T-helper 1 cell (primary cell): ENCODE measurements around the gene PIGW.

Experiments used
- DNase-seq, 5 donors: peaks; one replicate each; pipeline ENCODE4 v3.0.0-alpha.2; 2012 to 2020
- total RNA-seq, 4 donors: gene quantifications; one replicate each; lab custom pipeline; 2026; lab: John Stamatoyannopoulos, UW

PIGW gene, protein sequence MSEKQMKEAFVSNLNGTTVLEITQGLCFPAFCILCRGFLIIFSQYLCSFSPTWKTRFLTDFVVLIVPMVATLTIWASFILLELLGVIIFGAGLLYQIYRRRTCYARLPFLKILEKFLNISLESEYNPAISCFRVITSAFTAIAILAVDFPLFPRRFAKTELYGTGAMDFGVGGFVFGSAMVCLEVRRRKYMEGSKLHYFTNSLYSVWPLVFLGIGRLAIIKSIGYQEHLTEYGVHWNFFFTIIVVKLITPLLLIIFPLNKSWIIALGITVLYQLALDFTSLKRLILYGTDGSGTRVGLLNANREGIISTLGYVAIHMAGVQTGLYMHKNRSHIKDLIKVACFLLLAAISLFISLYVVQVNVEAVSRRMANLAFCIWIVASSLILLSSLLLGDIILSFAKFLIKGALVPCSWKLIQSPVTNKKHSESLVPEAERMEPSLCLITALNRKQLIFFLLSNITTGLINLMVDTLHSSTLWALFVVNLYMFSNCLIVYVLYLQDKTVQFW
- 3.2 to 6.9 (median 4.7) reads per million in 4 donors for total RNA-seq

DNA sequence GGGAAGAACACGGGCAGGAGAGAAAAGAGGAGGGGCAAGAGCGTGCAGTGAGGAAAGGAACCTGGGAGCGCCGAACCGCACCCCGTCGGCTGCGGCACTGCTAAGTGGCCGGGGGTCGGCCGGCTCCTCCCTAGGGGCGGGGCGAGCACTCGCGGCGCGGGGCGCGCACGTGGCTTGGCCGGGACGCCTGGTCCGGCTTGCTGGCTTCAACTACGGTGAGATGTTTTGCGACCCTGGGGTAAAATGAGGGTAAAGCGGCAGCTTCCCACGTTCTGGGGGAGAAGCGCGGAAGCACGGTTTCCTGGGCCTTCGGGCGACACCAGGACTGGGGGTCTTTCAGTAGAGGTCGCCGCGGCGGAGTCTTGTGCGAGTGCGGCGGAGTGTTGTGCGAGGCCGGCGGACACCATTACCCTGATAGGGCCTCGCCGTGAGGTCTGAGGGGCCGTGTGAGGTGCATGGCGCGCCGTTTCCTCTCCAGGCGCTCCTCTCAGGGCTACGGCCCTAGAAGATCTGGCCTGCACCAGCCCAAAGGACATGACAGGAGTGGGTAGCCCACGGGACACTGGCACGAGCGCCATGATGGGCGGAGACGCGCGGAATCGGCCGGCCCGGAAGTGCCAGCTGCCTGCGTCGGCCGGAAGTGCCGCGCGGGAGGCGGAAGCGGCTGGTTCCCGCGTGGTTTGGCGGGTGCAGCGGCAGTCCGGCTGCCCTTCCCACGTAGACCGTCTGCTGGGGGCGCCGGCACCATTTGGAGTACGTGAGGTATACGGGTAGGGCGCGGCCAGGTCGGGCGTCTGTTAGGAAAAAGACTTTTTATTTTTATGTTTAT is at the start of gene PIGW, which contains the start of gene MYO19:
PIGW (plus strand) TSS at position 148 of the 829 bp plus-strand sequence. CDS start 2,115 bp downstream, outside the sequence.
MYO19 (minus strand) TSS at position 29 of the 829 bp plus-strand sequence. CDS start 2,330 bp downstream, outside the sequence.
- peak; percentile 70 to 93 (median 76) for DNase-seq

DNA sequence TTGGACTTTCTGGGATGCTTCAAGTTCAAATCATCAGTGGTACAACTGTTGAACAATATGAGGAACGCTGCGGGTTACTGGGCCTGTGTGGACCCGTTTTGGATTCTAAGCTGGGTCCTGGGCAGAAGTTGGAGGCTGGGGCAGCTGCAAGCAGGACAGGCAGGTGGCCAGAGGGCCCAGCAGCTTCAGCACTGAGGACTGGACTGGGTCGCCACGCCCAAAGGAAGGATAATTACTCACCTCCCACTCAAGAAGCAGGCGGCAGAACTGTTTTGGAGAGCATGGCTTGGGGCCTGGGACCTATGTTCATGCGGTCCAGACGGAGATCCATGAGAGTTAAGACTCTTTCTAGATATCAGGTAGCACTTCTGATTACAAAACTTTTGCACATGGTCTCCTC is 49.8 kb upstream of the PIGW start:
- no peak for DNase-seq

DNA sequence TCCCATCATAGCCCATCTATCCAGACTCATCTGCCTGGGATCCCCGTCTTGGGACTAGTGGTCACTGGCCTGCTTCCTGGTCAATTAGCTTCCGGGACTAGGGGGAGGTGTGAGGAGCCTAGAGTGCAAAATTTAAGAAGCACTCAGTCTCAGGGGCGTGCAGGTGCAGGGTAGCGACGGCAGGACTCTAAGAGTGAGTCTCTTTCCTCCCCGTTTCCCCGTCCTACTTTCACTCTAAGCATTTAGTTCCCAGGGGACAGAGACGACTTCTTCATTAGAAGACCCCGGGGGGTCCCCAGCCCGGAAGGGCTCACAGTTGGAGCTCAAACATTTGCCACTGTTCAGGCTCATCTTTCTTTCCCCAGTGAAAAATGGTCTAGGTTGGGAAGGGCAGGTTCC is 49.0 kb upstream of the PIGW start:
- DNase-seq: no peak

DNA sequence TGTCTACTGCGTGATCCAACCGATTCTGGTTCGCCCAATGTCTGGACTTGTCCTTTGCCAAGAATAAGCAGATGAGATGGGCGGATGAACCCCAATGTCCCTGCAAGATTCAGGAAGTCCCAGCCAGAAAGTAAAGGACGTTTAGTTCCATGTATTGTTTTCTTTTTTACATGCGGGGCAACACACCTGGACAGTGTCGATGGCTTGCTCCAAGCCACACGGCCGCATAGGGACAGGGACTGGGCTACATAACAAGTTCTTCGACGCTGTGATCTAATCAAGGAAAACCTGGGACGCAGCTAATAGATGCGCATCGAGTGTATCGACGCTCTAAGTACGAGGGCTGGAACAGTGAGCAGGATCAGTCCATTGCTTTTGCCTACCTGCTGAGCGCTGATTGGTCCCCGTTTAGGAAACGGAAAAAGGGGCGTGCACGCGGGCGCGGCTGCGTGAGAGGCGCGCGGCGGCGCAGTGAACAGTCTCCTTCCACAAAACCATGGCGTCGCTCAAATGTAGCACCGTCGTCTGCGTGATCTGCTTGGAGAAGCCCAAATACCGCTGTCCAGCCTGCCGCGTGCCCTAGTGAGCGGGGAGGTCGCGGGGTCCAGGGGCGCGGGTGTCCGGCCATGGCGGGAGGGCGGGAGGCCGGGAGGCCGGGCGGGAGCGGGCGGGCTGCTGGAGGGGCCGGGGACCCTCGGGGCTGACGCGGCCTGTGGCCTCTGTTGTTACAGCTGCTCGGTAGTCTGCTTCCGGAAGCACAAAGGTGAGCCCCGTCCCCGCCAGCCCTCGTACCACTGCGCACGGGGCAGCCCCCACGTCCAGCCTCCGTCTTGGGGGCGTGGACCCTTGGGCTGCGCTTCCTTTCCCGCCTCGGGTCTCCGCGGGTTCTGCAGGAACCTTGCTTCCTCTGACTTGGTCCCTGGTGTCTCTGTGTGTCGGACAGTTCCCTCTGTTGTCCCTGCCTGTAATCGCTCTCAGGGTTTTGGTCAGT is 48.3 kb upstream of the PIGW start, which contains the start of gene ZNHIT3:
ZNHIT3 (plus strand) TSS at position 478 of the 991 bp plus-strand sequence; CDS start at position 497, 19 bp downstream.
- peak; percentile 77 to 94 (median 86) for DNase-seq

DNA sequence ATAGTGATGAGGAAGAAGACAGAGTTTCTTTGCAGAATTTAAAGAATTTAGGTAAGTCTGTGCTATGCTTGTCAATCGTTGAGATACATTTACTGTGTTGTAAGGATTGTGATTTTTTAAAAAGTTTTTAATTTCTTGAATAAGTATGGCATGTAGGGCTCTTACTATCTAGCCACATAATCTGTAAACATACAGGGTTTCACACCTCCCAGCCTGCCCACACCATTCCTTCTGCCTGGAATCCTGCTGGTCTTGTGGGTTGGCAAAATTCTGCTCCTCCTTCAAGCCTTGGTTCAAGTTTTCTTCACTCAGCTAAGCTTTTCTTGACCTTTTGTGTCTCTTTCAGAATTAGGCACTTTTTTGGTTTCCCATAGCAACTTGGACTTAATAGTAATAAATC is 40.8 kb upstream of the PIGW start:
- no peak for DNase-seq

DNA sequence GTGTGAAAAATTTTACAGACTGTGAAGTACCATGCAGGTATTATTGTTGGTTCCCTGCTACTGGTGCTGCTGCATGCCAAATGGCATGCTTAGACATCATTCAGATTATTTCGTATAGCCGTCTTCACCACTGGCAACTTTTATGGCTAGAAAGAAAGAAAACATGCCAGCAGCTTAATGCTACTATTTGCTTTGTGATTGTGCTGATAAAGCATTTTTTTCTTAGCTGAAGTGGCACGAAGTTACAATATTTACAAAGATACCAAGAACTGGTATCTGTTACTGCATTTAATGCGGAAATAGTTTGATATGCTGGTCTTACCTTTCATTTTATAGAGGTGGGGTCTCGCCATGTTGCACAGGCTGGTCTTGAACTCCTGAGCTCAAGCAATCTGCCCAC is 40.1 kb upstream of the PIGW start:
- no peak for DNase-seq

DNA sequence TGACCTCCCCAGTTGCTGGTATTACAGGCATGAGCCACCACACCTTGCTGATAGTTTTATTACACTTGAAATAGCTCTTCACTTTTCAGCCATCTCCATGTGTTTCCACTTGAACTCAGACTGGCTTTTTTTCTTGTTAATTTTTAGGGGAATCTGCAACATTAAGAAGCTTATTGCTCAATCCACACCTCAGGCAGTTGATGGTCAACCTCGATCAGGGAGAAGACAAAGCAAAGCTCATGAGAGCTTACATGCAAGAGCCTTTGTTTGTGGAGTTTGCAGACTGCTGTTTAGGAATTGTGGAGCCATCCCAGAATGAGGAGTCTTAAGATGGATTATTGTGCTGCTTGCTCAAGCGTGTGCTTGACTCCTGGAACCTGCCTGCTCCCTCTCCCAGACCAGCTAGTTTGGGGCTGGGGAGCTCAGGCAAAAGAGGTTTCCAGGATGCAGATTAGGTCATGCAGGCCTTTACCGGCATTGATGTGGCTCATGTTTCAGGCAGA is 39.7 kb upstream of the PIGW start:
- no peak for DNase-seq

DNA sequence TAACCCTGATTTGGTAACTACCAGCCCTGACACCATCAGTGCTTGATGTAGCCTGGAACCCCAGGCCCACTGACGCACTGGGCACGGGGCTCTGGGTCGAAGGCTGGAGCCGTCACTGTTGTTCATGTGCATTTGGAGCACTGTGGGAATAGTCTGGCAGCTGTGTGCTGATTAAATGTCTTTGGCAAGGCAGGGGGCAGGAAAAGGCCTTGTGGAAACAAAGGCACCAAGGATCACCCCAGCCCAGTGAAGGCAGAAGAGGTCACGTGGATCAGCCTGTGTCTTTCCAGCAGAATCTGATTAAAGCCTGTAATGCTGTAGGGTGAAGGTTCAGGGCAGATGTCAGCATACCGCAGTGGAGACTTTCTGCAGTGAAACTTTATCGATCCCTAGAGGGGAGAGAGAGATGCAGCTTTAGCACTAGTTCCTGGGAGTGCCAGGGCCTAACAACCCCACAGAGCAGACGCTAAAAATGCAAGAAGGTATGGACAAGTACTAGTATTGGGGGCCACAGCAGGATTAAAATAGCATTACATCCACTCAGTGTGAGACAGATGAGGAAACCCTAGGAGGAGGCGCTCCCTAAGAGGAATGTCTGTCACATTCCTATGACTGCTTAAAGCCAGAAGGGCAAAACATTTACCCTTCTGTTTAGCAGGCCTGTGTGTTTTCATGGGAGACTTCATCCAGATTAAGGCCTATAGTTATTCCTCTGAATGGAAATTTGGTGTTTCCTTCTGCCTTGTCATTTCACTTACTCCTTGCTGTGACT is 38.6 kb upstream of the PIGW start:
- DNase-seq: no peak

DNA sequence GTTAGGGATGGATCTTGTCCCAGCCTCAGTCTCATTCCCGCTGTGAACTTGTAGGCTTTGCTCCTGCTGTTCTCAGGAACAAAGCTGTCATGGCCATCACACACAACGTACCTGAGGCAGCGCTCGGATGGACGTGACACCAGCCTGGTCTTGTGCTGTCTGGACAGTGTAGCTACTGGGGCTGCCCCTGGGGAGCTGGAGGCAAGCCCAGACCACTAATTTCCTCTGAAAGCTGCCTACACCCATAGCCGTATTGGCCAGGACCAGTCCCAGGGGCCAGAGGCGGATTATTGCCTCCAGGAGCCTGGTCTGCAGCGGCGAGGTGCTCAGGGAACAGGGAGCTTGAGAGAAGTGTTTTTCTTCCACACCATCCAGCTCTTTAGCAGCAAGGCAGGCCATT is 36.6 kb upstream of the PIGW start:
- DNase-seq: no peak

DNA sequence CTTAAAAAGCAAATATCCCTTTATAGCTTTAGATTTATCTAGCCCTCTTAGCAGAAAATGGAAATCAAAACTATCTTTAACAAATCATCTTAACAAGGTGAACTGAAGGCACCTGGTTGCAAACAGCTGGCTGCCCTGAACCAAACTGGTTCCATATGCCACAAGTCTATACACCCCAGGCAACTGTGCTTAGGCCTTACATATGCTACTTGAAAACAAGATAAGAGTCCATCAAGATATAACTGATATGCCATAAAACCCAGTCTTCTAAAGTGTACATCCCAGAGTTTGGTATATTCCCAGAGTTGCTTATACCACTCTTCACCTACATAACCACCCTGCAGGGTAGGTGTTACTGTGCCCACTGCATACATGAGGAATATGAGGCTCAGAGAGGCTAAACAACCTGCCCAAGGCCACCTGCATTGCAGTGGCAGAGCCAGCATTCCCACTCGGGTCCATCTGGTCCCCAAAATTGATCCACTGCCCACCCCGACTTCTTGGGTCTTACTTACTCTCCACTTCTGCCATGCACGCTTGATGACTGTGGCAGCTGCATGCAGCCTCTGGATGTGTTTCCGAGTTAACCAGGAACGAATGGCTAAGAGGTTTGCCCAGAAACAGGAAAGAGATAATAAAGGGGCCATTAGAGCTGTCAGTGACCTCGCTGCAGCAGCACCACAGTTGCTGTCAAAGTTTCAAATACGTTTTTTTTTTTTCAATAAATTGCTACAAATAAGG is 36.1 kb upstream of the PIGW start:
- DNase-seq: no peak

DNA sequence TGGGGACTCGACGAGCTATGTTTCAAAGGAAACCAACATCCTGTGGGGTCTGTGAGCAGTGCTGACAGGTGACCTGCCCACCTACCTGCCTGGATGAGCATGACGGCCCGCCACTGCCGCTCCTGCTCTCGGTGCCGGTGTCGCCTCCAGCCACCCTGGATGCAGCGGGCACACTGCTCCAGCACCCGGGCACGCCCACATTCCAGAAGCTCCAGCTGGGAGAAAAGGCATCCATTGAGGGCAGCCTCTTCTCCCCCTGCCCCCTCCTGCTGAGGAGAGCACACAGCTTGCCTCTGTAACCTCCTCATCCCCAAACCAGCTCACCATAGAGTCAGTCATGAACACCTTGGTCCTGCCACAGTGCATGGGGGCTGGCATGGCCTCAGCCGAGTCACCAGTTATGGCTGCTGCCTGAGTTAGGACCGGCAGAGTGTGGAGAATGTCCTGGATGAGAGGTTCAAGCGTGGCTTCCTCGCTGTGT is 34.0 kb upstream of the PIGW start:
- no peak for DNase-seq

DNA sequence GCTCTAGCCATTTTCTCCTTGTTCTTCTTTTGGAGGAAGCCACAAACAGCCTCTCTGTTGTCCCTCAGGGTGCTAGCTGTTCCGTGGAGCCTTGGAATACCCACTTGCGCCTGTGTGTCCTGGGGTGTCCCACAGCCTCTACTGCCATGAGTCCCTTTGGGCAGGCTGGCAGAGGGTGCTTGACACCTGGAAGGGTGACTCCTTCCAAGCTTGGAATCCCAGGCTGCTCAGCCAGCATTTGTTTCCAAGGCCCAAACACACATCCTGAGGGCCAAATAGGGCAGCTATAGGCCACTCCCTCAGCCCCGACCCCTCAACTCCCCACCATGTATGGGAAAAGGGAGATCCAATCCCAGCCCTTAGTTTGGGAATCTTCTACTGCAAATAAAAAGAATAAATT is 33.4 kb upstream of the PIGW start:
- DNase-seq: no peak

DNA sequence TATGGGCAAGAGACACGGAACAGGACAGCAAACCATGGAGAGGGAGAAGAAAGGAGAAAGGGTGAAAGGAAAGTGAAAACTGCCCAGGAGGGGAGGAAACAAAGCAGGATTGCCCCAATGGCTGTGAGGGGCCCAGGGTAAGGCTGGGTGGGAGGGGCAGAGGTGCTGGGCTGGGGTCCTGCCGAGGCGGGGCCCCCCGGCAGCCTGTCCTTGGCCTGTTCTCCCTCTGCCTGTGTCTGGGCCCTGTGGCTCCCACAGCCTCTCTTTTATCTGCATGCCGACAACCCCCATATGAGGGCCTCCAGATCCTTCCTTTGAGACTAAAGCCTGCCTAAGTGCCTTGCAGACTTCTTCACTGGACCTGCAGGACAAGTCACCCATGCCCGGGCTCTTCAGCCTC is 32.8 kb upstream of the PIGW start:
- no peak for DNase-seq

DNA sequence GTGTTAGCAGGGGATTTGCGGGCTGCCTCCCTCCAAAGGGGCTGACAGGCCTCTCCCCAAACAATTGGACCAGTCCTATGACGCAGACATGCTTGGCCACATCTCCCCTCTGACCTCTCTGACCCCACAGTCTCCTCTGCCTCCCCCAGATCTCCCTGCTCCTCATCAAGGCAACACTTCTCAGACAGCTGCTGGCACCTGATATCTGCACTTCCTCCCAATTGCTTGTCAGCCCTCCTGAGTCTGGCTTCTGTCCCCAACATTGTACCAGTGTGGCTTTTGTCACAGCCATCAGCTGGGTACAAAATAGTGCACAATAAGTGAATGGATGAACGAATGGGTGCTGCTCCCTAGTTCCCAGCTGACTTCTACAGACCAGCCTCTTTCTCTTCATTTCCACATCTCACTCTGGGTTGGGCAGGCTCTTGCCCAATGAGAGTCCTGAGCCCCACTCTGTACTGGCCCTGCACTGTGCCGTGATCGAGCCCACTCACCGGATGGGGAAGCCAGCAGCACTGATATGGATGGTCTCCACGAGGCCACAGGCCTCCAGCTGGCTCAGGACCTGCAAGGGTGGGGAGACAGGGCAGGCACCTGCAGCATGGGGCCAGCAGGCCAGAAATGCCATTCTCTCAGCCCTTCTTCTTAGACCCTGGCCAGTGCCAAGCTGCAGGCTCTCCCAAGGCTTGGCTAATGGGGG is 31.2 kb upstream of the PIGW start:
- DNase-seq: no peak

DNA sequence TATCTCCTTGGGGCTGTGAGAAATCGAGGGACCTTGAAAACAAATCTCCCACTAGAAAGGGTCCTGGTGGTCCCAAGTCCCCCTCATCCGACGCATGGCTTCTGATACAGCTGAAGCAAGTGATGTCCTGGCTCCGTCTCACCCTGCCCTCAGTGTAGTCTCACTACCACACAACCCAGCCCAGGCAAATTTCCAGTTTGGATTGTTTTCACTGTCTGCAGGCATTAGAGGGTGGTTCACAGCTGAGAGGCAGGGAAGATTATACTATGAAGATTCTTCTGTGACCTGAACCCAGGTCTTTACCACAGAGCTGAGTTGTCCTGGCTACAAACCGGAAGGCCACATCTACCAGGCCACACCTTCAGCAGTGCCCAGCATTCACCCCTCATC is 30.6 kb upstream of the PIGW start:
- no peak for DNase-seq

DNA sequence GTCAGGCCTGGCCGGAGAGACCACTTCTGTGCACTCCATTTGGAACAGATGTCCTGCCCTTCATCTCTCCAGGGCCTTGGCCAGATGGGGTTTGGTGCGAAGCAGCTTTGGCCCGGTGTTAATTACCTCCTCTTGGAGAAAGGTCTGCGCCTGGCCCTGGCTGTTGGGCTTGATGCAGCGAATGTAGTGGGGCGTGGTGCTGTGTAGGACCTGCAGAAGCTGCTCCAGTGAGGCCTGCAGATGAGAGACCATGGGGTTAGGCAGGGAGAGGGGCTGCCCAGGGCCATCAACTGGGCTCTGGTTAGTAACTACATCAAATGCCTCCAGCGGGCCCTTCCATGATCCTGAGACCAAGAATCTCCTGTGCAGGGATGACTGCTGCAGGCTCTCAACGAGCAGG is 29.6 kb upstream of the PIGW start:
- DNase-seq: no peak

DNA sequence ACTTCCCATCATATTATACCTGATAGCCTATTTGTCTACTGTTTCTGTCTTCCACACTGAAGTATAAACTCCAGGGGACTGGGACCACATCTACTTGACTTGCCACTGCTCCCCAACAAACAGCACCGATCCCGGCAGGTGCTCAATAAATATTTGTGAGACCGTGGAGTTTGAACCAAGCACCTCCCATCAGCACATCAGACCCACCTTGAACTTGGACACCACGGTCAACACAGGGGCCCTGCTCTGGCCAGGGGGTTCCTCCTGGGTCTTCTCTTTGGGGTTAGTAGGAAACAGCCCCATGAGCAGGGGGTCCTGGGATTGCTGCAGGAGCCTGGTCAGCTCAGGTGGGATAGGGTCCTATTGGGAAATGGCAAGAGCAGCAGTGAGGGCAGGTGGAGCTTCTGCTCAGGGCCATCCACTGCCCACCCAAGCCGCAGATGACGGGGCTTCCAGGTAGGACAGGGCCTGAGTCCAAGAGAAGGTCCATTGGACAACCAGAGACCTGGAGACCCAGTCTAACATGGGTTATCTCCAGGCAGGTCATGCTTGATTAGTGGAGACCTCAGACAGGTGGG is 28.4 kb upstream of the PIGW start:
- no peak for DNase-seq

DNA sequence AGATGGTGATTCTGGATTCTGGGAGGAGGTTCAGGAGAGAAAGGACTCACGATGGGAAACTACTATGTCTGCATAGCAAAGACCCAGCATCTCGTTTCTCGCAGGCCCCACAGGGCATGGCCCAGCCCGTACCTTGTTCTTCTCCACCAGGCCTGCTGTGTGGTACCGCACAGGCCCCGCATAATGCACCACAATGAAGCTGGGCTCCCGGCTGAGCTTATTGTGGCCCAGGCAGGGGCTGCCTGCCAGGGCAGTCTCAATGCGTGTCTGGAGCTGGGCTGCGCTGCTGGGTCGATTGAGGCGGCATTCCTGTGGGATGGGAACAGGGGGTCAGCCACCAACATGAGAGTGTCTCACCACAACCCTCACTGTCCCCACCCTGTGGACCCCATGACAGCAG is 28.0 kb upstream of the PIGW start:
- no peak for DNase-seq

DNA sequence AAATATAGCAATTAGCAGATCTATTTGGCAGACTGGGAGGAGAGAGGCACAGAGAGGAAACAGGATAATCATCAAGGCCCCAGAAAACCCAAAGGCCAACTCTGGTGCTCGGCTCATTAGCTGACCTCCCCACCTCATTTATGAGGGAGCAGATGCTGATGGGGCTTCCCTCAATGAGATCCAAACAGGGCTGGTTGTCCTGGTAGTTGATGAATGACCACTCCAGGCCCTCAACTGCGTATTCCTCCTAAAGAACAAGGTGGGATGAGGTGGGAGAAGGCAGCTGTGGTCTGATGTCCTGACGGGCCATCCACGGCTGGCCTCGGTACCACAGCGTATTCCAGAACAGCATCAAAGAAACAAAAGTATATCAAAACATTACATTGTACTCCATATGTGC is 27.5 kb upstream of the PIGW start:
- no peak for DNase-seq
